Measurements from ENCODE around the gene MAPK9.
"Not testable (repeated sequence)": the region's sequence is repeated elsewhere in the genome, so short reads cannot be mapped to it uniquely, and the experiment has no call there.

Gene MAPK9

DNA sequence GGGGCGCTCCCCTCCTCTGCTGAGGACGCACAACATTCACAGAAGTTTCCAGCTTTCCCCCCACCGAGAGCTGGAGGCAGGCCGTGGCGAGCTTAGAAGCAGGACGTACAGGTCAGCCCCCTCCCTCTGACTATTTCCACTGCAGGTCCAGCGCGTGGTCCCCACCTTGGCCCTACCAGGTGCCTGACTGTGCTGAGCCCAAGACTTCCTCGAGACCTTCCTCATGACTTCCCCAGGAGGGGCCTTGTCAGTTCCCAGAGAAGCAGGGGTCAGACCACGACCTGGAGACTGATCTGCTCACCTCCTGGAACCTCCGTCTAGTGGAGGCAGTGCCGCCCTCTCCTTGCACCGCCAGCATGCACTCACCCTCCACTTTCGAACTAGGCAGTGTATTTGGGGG, 7.1 kb upstream of the MAPK9 start:
- in situ Hi-C loops (cut with MboI; ENCODE audit: low pct_unique_long_range_greater_than_20kb, low sequenced_read_pairs); DNase-seq: not testable (repeated sequence)

DNA sequence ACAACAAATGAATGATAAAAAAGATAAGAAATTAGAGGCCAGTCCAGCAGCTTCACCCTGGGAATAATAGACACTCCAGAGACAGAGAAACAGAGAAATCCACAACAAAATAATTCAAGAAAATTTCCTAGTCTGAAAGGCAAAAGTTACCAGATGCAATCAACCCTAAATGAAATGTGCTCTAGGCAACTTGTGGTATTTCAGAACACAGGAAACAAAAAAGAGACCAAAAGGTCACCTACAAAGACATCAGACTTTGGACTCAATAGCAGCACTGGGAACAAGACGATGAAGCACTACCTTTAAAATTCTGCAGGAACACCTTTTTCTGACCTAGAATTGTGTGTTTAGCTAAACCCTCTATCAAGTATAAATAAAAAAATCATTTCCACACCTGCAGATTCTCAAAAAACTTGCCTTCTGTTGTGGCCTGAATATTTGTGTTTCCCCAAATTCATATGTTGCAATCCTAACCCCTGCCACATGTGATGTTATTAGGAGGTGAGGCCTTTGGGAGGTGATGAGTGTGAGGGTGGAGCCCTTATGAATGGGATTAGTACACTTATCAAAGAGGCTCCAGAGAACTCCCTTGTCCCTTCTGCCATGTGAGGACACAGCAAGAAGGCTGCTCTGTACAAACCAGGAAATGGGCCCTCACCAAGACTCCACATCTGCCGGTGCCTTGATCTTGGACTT, 5.9 kb upstream of the MAPK9 start:
- in situ Hi-C loops (cut with MboI; ENCODE audit: low pct_unique_long_range_greater_than_20kb, low sequenced_read_pairs), result no loop called here
- peak; percentile 6 for DNase-seq

DNA sequence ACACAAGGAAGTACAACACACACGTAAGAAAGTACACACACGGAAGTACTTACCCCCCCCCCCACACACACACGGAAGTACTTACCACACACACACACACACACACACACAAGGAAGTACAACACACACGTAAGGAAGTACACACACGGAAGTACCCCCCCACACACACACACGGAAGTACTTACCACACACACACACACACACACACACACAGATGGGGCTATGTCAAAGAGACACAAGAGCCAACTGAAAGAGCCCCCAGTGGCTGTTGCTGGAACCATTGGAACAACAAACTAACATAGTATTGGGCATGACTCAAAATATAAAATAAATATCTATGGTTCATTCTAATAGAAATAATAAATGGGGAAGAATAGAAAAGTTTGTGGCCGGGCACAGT, 4.9 kb upstream of the MAPK9 start:
- no peak for DNase-seq
- in situ Hi-C loops (cut with MboI; ENCODE audit: low pct_unique_long_range_greater_than_20kb, low sequenced_read_pairs), result no loop called here

DNA sequence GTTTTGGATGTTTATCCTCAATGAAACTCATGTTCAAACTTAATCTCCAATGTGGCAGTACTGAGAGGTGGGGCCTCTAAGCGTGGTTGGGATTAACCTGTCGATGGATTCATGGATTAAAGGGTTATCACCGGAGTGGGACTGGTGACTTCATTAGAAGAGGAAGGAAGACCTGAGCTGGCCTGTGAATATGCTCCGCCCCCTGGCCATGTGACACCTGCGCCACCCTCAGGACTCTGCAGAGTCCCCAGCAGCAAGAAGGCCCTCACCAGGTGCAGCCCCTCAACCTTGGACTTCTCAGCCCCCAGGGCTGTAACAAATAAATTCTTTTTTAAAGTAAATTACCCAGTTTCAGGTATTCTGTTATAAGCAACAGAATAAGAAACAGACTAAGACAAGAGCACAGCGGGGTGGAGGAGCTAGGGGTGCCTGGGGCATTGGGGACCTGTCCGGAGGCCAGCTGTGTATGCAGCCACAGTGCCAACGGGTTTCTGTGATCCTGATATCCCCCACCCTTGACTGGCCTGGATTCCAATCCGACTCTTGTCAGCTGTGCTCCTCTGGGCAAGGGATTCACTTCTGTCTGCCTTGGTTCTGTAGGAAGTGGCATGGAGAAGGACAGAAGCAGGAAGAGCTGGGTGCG, 3.2 kb upstream of the MAPK9 start:
- in situ Hi-C loops (cut with MboI; ENCODE audit: low pct_unique_long_range_greater_than_20kb, low sequenced_read_pairs), result no loop called here
- no peak for DNase-seq

DNA sequence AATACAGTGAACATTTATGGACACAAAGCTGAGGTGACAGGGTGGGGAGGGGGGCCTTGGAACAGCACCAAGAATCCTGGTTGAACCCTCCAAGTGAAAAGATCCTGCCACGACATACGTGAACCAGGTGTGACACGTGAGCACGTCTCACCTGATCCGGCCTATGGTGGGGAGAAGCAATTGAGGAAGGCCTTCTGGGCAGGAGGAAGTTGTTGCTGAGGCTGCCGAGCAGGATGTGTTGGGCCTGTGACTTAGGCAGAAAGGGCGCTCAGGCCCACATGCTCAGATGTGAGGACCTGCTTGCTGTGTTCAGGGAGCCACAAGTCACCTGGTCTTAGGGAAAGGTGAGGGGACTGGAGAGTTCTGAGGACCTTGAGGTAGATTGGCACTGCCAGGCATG, 2.5 kb upstream of the MAPK9 start:
- in situ Hi-C loops (cut with MboI; ENCODE audit: low pct_unique_long_range_greater_than_20kb, low sequenced_read_pairs), result no loop called here
- no peak for DNase-seq

DNA sequence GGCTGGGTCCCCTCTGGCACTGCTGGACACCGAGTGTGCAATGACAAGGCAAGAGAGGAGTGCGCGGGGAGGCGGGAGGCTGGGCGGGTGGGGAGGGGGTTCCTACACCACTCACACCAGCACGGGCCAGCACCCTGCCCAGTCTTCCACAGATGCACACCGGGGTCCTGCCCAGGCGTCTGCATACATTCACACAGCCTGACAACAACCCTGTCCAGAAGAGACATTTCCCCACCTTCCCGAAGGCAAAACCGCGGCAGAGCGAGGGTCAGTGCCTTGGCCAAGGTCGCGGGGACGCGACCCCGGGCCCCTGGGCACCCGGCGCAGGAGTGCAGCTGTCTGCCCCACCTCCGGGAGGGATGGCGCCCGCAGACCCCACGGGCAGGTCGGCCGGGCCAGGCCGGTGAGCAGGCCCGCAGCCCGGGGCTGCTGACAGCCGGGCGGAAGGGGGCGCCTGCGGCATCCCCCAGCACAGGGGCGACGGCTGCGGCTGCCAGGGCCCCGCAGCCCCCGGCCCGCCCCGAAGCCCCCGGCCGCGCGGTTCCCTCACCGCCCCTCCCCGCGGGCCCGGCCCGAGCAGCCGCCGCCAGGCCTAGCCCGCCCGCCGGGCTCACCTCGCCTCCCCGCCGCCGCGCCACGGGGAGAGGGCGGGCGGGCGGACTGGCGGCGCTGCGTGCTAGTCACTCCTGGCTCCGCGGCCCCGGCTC, 496 bp downstream of the MAPK9 start:
- peak; percentile 32 for DNase-seq
- in situ Hi-C loops (cut with MboI; ENCODE audit: low pct_unique_long_range_greater_than_20kb, low sequenced_read_pairs), result no loop called here

DNA sequence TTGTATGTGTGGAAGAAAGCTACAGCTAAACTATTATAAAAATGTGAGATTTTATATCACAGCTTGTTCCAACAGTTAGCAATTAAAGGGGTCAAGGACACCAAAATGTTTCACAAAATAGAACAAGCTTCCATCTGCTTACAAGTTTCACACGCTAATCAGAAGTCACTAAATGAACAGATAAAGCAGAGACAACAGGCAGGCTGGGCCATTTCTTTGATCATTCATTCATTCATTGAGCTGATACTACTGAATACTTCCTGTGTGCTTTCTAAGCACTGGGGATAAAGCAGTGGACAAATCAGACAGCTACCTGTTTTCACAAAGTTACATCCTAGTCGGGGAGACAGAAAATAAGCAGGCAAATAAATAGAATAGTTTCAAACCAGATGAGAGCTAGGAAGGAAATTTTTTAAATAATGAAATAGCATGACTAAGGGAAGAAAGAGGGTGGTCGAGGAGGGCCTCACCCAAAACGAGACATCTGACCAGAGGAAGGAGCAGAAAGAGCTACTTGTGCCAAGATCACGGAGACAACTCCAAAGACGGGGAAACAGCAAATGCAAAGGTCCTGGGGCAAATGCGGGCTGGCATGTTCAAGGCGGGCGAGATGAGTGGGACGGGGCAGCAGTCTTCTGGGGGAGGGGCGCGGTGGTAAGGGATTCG, 1.2 kb downstream of the MAPK9 start:
- in situ Hi-C loops (cut with MboI; ENCODE audit: low pct_unique_long_range_greater_than_20kb, low sequenced_read_pairs), result no loop called here
- DNase-seq, result no peak

DNA sequence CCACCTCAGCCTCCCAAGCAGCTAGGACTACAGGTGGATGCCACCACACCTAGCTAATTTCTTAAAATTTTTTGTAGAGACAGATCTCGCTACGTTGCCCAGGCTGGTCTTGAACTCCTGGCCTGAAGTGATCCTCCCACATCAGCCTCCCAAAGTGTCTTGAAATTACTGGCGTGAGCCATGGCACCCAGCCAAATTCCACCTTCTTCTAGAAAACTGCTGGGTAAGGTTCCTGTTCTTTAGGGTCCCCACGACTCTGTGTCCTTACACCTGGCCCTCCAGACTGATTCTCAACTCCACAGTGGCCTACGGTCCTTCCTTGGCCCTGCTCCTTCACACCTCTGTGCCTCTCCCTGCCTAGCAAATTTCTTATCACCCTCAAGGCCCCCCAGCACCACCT, 1.9 kb downstream of the MAPK9 start:
- in situ Hi-C loops (cut with MboI; ENCODE audit: low pct_unique_long_range_greater_than_20kb, low sequenced_read_pairs), result no loop called here

DNA sequence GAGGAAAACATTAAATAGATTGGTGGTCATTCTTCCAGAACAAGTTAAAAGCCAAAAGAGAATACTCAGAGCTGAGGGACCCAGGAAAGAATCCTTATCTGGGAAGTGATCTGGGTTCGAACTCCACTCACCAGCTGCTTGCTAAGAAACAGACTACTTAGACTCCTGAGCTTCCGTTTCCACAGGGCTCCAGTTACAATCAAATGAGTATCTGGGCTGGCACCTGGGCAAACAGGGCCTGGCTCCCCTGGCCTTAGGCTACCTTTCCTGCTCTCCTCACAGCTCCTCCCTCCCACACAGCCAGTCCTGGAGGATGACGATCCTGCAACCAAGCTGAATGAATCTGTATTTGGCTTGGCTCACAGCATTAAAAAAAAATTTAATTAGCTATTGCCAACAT, 2.5 kb downstream of the MAPK9 start:
- DNase-seq, result no peak
- in situ Hi-C loops (cut with MboI; ENCODE audit: low pct_unique_long_range_greater_than_20kb, low sequenced_read_pairs), result no loop called here

More for the DNA sequence above, 1.9 kb downstream of the MAPK9 start:
- DNase-seq, result no peak

DNA sequence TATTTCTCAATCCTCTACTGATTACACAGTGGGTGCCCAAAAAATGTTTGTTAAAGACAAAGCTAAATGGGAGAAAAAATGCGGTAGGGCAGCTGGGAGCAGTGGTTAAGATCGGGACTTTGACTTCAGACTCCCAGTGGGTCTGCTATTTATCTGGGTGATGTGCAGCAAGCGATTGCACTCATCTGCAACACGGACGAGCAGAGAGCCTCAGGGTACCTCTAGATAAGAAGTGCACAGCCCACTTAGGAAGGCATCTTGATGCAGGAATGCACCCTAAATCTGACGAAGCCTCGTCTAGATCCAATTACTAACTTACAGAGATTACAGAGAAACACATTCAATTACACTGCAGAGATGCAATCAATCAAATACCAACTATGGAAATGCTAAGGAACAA, 4.0 kb downstream of the MAPK9 start:
- no peak for DNase-seq
- in situ Hi-C loops (cut with MboI; ENCODE audit: low pct_unique_long_range_greater_than_20kb, low sequenced_read_pairs), result no loop called here

DNA sequence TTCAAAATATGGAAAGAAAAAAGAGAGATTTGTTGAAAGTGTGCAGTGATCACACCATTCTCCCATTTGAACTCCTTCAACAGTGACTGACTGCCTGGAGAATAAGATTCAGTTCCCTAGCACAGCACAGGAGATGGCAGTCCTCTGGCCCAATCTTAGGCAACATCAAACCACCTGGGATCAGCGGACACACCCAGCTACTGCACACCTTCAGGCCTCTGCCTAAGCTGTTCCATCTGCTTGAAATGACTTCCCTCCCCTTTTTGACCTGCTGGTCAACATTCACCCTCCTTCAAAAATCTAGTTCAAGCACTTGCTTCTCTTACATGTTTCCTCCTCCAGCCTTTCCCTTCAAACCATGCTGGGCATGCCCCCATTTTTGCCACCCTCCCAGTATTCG, 4.5 kb downstream of the MAPK9 start:
- DNase-seq, result no peak
- in situ Hi-C loops (cut with MboI; ENCODE audit: low pct_unique_long_range_greater_than_20kb, low sequenced_read_pairs), result no loop called here

DNA sequence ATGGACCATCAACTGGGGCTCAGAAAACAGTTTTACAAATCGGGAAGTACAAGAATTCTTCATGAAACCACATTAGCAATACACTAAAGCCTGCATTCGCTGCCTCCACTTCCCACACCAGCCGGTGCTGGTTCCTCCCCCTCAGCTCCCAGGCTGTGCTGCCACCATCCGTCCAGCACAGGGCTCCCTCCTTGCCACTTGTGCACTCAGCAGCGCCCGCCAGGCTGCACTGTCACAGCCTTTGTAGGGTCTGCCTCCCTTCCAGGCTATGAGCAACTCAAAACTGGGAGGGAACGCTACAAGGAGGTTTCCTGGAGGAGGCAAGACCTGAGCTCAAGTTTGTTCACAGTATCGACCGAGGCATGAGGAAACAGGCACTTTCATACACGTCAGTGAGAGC, 7.7 kb downstream of the MAPK9 start:
- DNase-seq, result peak; percentile 90
- in situ Hi-C loops (cut with MboI; ENCODE audit: low pct_unique_long_range_greater_than_20kb, low sequenced_read_pairs), result no loop called here

DNA sequence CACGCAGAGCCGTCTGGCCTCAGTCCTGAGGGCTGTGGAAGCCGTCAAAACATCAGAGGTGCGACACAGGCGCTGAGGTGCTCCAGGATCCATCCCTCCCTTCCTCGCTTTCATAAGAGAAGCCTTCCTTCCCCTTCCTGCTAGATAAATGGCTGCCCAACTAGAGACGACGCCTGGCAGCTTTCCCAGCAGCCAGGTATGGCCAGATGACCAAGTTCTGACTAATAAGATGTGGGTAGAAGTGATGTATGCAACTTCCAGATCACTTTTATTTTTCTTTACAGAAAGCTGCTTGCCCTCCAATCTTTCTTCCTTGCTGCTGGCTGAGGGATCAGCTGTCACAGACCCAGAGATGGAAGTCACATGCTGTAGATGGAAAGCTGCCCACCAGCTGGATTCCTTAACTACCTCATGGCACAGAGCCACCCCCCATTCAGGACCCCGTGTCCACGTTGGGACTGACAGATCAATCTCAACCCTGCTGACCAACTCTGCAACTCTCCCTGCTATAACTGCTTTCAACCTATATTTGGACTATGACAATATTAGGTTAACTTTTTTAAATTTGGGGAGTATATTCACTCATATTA, 8.8 kb downstream of the MAPK9 start:
- DNase-seq, result no peak
- in situ Hi-C loops (cut with MboI; ENCODE audit: low pct_unique_long_range_greater_than_20kb, low sequenced_read_pairs), result no loop called here

DNA sequence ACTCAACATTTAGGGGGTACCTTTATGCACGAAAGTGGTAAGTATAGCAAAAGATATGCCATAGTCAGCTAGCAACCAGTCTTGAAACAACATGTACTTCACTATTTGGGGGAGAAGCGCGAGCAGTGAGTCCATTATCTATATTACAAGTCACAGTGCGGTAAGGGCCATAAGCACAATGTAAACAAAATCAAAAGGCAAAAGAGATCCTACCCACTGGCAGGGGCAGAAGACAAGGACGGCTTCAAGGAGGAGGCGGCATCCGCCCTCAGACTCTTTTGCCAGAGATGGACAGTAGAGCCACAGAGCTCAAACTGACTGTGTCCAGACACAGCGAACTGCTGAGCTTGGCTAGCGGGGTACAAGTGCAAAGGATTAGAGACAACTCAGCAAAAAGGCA, 9.6 kb downstream of the MAPK9 start:
- in situ Hi-C loops (cut with MboI; ENCODE audit: low pct_unique_long_range_greater_than_20kb, low sequenced_read_pairs), result no loop called here
- no peak for DNase-seq

DNA sequence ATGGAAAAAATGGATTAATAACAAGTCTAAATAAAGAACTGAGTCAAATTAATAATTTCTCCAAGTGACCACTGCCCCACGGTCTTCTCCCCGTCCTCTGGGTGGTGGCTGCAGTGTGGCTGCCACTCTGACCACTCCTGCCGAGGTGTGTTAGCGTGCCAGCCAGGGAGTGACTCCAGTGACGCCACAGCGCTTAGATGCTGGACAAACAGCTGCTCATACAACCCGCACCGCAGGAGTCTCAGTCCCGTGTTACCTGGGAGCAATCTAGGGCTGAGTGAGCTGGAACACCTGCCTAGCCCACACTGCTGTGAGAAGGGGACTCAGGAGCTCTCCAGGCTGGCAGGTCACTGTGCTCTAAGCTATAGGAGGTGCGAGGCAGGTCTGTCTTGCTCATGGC, 10.2 kb downstream of the MAPK9 start:
- in situ Hi-C loops (cut with MboI; ENCODE audit: low pct_unique_long_range_greater_than_20kb, low sequenced_read_pairs), result no loop called here
- DNase-seq, result no peak

DNA sequence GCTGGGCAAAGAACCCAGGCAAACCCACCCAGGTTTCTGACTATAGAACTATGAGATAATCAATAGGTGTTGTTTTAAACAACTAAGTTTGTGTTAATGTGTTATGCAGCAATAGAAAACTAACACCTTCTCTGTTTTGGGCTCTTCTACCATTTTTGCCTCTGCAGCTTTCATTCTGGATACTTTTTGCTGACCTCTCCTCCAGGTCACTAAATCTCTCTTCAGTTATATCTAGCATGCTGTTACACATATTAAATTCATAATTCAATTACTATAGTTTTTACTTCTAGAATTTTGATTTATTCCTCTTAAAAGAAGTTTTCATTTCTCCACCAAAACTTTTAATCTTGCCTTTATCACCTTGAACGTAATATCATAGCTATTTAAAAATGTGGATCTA, 17.2 kb downstream of the MAPK9 start:
- in situ Hi-C loops (cut with MboI; ENCODE audit: low pct_unique_long_range_greater_than_20kb, low sequenced_read_pairs), result no loop called here
- DNase-seq, result no peak

DNA sequence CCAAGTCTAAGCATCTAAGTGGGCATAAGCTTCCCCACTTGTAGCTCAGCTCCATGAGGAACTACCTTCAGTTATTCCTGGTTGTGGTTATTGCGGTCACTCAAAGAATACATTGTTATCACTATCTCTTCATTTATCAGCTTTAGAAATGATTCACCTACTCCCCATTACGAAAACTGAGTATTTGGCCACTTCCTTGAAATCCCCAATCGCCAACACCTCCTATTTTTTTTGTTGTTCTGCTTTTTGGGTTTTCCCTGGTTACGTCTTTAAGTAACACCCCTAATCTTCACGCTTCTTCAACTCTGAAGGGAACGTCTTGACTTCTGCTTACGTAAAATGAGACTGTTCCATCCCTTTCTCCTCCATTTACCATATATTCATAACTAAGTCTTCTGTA, 20.7 kb downstream of the MAPK9 start:
- in situ Hi-C loops (cut with MboI; ENCODE audit: low pct_unique_long_range_greater_than_20kb, low sequenced_read_pairs), result no loop called here

DNA sequence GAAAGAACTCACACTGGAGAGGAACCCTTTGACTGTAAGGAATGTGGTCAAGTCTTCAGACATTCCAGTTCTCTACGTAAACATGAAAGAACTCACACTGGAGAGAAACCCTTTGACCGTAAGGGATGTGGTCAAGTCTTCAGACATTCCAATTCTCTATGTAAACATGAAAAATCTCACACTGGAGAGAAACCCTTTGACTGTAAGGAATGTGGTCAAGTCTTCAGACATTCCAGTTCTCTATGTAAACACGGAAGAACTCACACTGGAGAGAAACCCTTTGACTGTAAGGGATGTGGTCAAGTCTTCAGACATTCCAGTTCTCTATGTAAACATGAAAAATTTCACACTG, 32.6 kb downstream of the MAPK9 start:
- in situ Hi-C loops (cut with MboI; ENCODE audit: low pct_unique_long_range_greater_than_20kb, low sequenced_read_pairs), result no loop called here
- no peak for DNase-seq

More for the DNA sequence above, 20.7 kb downstream of the MAPK9 start:
- DNase-seq, result peak; percentile 83

DNA sequence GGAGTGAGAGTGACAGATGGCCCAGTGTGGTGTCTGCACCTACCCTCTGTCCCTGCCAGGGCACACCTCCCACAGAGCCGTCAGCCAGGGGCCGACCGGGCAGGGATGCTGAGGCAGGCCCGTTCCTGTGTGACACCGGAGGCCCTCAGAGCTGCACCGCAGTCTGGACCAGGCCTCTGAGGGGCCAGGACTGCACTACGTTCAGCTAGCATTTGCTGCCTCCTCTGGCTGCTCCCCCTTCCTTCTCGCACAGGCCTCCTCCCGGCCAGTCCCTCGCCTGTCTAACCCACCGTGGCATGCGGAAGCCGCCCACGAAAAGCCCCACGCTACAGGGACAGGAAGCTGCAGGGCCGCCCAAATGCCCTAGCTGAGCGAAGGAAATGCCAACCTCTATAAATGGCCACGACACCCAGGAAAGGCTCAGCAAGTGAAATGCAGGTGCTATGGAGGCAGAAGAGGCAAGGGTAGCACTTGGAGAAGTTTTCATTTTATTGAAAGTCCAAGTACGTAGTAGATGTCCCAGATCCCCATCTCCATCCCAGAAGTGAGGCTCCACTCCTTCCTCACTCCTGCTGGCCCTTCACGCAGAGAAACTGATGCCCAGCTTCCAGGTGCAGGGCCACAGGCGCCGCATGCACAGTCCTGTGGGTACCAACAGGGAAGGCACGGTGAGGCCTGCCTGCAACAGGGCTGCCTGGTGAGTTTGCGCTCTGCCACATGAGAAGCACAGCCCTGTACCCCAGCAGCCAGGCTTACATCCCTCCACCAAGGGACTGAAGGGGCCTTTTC, 38.7 kb downstream of the MAPK9 start:
- DNase-seq, result no peak
- in situ Hi-C loops (cut with MboI; ENCODE audit: low pct_unique_long_range_greater_than_20kb, low sequenced_read_pairs), result no loop called here
